ENCODE measurements around the gene POLR1G.

DNA sequence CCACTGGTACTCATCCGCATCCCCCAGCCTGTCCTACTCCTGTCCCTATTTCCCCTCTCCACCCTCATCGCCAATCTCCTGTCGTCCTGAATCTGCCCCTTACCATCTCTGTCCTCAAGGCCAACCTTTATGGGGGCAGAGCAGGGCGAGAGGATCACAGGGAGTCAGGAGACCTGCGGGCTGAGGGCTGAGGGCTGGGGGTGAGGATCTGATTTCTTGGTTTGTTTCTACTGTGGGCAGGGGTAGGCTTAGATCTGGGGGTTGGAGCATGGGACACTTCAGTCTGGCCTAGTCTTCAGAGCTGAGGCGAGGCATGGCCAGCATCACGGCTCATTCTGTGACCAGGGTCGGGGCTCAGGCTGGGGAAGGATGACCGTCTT lies 33.8 kb downstream of the POLR1G start:
- TF ChIP-seq, protein P1, sequence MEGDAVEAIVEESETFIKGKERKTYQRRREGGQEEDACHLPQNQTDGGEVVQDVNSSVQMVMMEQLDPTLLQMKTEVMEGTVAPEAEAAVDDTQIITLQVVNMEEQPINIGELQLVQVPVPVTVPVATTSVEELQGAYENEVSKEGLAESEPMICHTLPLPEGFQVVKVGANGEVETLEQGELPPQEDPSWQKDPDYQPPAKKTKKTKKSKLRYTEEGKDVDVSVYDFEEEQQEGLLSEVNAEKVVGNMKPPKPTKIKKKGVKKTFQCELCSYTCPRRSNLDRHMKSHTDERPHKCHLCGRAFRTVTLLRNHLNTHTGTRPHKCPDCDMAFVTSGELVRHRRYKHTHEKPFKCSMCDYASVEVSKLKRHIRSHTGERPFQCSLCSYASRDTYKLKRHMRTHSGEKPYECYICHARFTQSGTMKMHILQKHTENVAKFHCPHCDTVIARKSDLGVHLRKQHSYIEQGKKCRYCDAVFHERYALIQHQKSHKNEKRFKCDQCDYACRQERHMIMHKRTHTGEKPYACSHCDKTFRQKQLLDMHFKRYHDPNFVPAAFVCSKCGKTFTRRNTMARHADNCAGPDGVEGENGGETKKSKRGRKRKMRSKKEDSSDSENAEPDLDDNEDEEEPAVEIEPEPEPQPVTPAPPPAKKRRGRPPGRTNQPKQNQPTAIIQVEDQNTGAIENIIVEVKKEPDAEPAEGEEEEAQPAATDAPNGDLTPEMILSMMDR (IDR thresholded peaks at IDR 0.05): no peak
- TF ChIP-seq POLR2A (IDR thresholded peaks at IDR 0.05): no peak

Measured in stomach (tissue), 4 donors.